ENCODE measurements around the gene CACNA2D1.

Gene CACNA2D1

GRCh38 chr7:82081644-82082224 is 361.8 kb downstream of the CACNA2D1 start:
- DNase-seq: no peak

- DNase-seq: no peak
These were observed 363.2 kb downstream of the CACNA2D1 start for GRCh38 chr7:82080254-82080927.

GRCh38 chr7:82079527-82079926 is 364.1 kb downstream of the CACNA2D1 start:
- no peak for DNase-seq

GRCh38 chr7:82078807-82079206 is 364.8 kb downstream of the CACNA2D1 start:
- no peak for DNase-seq

- DNase-seq: no peak
These were observed 372.1 kb downstream of the CACNA2D1 start for GRCh38 chr7:82071468-82071867.

GRCh38 chr7:82067628-82068264 is 375.8 kb downstream of the CACNA2D1 start:
- DNase-seq: no peak

GRCh38 chr7:82057476-82057875 is 386.1 kb downstream of the CACNA2D1 start:
- no peak for DNase-seq

- no peak for DNase-seq
These were observed 387.3 kb downstream of the CACNA2D1 start for GRCh38 chr7:82056282-82056681.

GRCh38 chr7:82054544-82054943 is 389.0 kb downstream of the CACNA2D1 start:
- DNase-seq: no peak

- DNase-seq: no peak
These were observed 390.0 kb downstream of the CACNA2D1 start for GRCh38 chr7:82053453-82054032.

GRCh38 chr7:82051601-82052000 is 392.0 kb downstream of the CACNA2D1 start:
- DNase-seq: no peak

GRCh38 chr7:82050792-82051191 is 392.8 kb downstream of the CACNA2D1 start:
- DNase-seq: no peak

GRCh38 chr7:82049891-82050533 is 393.6 kb downstream of the CACNA2D1 start:
- no peak for DNase-seq

GRCh38 chr7:82049442-82049841 is 394.1 kb downstream of the CACNA2D1 start:
- no peak for DNase-seq

GRCh38 chr7:82044497-82045080 is 399.0 kb downstream of the CACNA2D1 start:
- DNase-seq: peak in 1 of 2 donors; percentile 7

- DNase-seq: no peak
These were observed 404.0 kb downstream of the CACNA2D1 start for GRCh38 chr7:82039621-82040020.

- no peak for DNase-seq
These were observed 407.3 kb downstream of the CACNA2D1 start for GRCh38 chr7:82036146-82036886.

- no peak for DNase-seq
These were observed 408.1 kb downstream of the CACNA2D1 start for GRCh38 chr7:82035456-82035855.

- DNase-seq: no peak
These were observed 410.7 kb downstream of the CACNA2D1 start for GRCh38 chr7:82032901-82033300.

- no peak for DNase-seq
These were observed 414.2 kb downstream of the CACNA2D1 start for GRCh38 chr7:82029236-82029913.

GRCh38 chr7:82028097-82028496 is 415.5 kb downstream of the CACNA2D1 start:
- no peak for DNase-seq

GRCh38 chr7:82021713-82022112 is 421.9 kb downstream of the CACNA2D1 start:
- no peak for DNase-seq
